HepG2 (cell line): ENCODE data around the gene GNA14. TPM values are rescaled to one million over a fixed set of nuclear protein-coding genes. Genes with fewer than 3 reads are reported as not detected.

Source experiments
- ATAC-seq: fragments of 200-7000 bp; cut with Tn5 transposase; 3 replicates; pipeline ENCODE4 v1.9.1; 2020; ENCODE audit warnings: mild to moderate bottlenecking, moderate library complexity
- BruUV-seq: library from RNA; stranded (reverse); fragments of 400-500 nt; replicated peaks from 2 replicates; lab custom pipeline; 2021; lab: Mats Ljungman, UMichigan
- CTCF ChIA-PET: fragments of 300-600 bp; formaldehyde crosslinking; extraction: SDS; loops from one replicate; lab custom pipeline; 2021; ENCODE audit warnings: low total read pairs, inconsistent platforms, low intra/inter-chr PET ratio; lab: Yijun Ruan, JAX
- POLR2A ChIA-PET: fragments of 350-600 bp; sonication (Branson Sonifier 250); formaldehyde crosslinking; loops from one replicate; lab custom pipeline; 2020; ENCODE audit warnings: antibody characterized with exemption, inconsistent platforms; lab: Yijun Ruan, JAX
- DNase-seq: peaks from one replicate; pipeline ENCODE4 v3.0.0-alpha.2; 2015; ENCODE audit warnings: low spot score
- FAIRE-seq: peaks from 3 replicates; lab custom pipeline; 2011; peaks lifted over from hg19 to GRCh38; lab: Jason Lieb, UNC
- H2AFZ ChIP-seq: one replicate; pipeline ENCODE4 v1.6.1; 2011; ENCODE audit warnings: low read length, inconsistent platforms
- H3K27ac ChIP-seq: fragments of 300-600 bp; 3 replicates; pipeline ENCODE4 v1.8.0; 2011; ENCODE audit warnings: mixed run types, mild to moderate bottlenecking, mixed read lengths, low read length, inconsistent platforms; ENCODE audit not compliant: insufficient read depth; ENCODE audit errors: extremely low read length
- H3K27me3 ChIP-seq, 2 experiments: fragments of 200-600 bp in 1 of 2; 2 replicates in 1 of 2; 3 replicates in 1 of 2; pipeline versions ENCODE4 v1.6.0 to v1.8.0; 2011; ENCODE audit warnings: low read length in 2 of 2, mild to moderate bottlenecking in 2 of 2, moderate library complexity in 2 of 2, inconsistent platforms in 1 of 2; ENCODE audit not compliant: insufficient read depth in 2 of 2, control insufficient read depth in 1 of 2
- H3K36me3 ChIP-seq, 2 experiments: fragments of 200-600 bp in 1 of 2; replicated peaks in 1 of 2; 2 replicates in 1 of 2; 3 replicates in 1 of 2; pipeline versions ENCODE4 v1.5.1 to v1.8.0; 2011; ENCODE audit warnings: low read length in 2 of 2, inconsistent platforms in 1 of 2; ENCODE audit not compliant: insufficient read depth in 2 of 2, control insufficient read depth in 1 of 2
- H3K4me1 ChIP-seq: 2 replicates; pipeline ENCODE4 v1.5.1; 2012; ENCODE audit warnings: low read length, inconsistent platforms; ENCODE audit not compliant: insufficient read depth
- H3K4me2 ChIP-seq: 2 replicates; pipeline ENCODE4 v1.6.0; 2011; ENCODE audit warnings: low read depth, low read length, inconsistent platforms
- H3K4me3 ChIP-seq, 3 experiments: fragments of 200-600 bp in 1 of 3; sonication (generic), shearing (Covaris generic) in 1 of 3; replicated peaks in 1 of 3; 2 replicates each; pipeline ENCODE4 v1.5.1; 2011 to 2016; ENCODE audit warnings: low read length in 3 of 3, inconsistent platforms in 2 of 3, low read depth in 2 of 3, mild to moderate bottlenecking in 2 of 3, control low read depth in 1 of 3, mixed read lengths in 1 of 3; ENCODE audit not compliant: insufficient read depth in 1 of 3
- H3K79me2 ChIP-seq: one replicate; pipeline ENCODE4 v1.6.1; 2011; ENCODE audit warnings: low read length, inconsistent platforms; ENCODE audit not compliant: insufficient read depth
- H3K9ac ChIP-seq: 2 replicates; pipeline ENCODE4 v1.6.0; 2011; ENCODE audit warnings: mild to moderate bottlenecking, low read depth, low read length, inconsistent platforms; ENCODE audit not compliant: insufficient read depth
- H3K9me3 ChIP-seq: 2 replicates; pipeline ENCODE4 v1.5.1; 2012; ENCODE audit warnings: mild to moderate bottlenecking, low read length
- H4K20me1 ChIP-seq: 2 replicates; pipeline ENCODE4 v1.6.0; 2011; ENCODE audit warnings: inconsistent platforms, mild to moderate bottlenecking, low read length, moderate library complexity; ENCODE audit not compliant: insufficient read depth
- DMAP1 ChIP-seq: IDR thresholded peaks from 2 replicates; pipeline ENCODE4 v1.6.1; 2016
- ELF4 ChIP-seq: sonication (generic); formaldehyde crosslinking; IDR thresholded peaks from 2 replicates; pipeline ENCODE4 v1.5.0; 2020; ENCODE audit warnings: missing genetic modification reagents, mild to moderate bottlenecking, moderate library complexity, borderline replicate concordance
- EZH2 ChIP-seq: conservative IDR thresholded peaks from 2 replicates; pipeline ENCODE4 v1.6.1; 2012; ENCODE audit warnings: mild to moderate bottlenecking, low read depth, low read length, moderate library complexity
- FLYWCH1 ChIP-seq: sonication (generic); formaldehyde crosslinking; IDR thresholded peaks from 2 replicates; pipeline ENCODE4 v1.8.1; 2023; ENCODE audit warnings: mild to moderate bottlenecking, missing genetic modification reagents
- GATAD2A ChIP-seq: IDR thresholded peaks from 2 replicates; pipeline ENCODE4 v1.6.1; 2016
- KDM2A ChIP-seq: sonication (generic); formaldehyde crosslinking; IDR thresholded peaks from 2 replicates; pipeline ENCODE4 v1.4.0; 2020; ENCODE audit warnings: low read depth, missing genetic modification reagents, borderline replicate concordance
- NFE2L2 ChIP-seq: fragments of 150-350 bp; IDR thresholded peaks from 2 replicates; pipeline ENCODE4 v1.6.1; 2014; ENCODE audit warnings: low read length
- THYN1 ChIP-seq: sonication (generic); formaldehyde crosslinking; IDR thresholded peaks from 2 replicates; pipeline ENCODE4 v1.8.1; 2023; ENCODE audit warnings: low read depth, mild to moderate bottlenecking, moderate library complexity, missing genetic modification reagents, borderline replicate concordance
- ZBTB46 ChIP-seq: sonication (generic); formaldehyde crosslinking; IDR thresholded peaks from 2 replicates; pipeline ENCODE4 v1.4.0; 2020; ENCODE audit warnings: mild to moderate bottlenecking, missing genetic modification reagents, borderline replicate concordance
- ZNF337 ChIP-seq: sonication (generic); formaldehyde crosslinking; IDR thresholded peaks from 2 replicates; pipeline ENCODE4 v1.5.1; 2020; ENCODE audit warnings: missing genetic modification reagents, low read depth, mild to moderate bottlenecking, borderline replicate concordance
- ZNF614 ChIP-seq: IDR thresholded peaks from 2 replicates; pipeline ENCODE4 v1.6.1; 2018; ENCODE audit warnings: missing biosample characterization, missing genetic modification reagents, inconsistent platforms, borderline replicate concordance
- ZNF883 ChIP-seq: sonication (generic); formaldehyde crosslinking; IDR thresholded peaks from 2 replicates; pipeline ENCODE4 v1.5.1; 2020; ENCODE audit warnings: mild to moderate bottlenecking, missing genetic modification reagents; ENCODE audit errors: not compliant biosample characterization
- WGBS: methylation state at CpG from one replicate; pipeline ENCODE4 v1.1.6; 2017; ENCODE audit warnings: low lambda C conversion rate; 5-methylcytosine and 5-hydroxymethylcytosine counted together
- in situ Hi-C: cut with HindIII; loops from 2 replicates; pipeline ENCODE4 v1.10.0; 2017; ENCODE audit warnings: low pct_unique_long_range_greater_than_20kb; ENCODE audit not compliant: extremely low pct_ligation_motif_present
- intact Hi-C: fragments of 100-400 bp; cut with micrococcal nuclease; formaldehyde crosslinking; loops from one replicate; pipeline ENCODE4 v1.10.0; 2022; ENCODE audit not compliant: unreplicated experiment
- polyA plus RNA-seq, 8 experiments: library from polyadenylated mRNA; depleted of rRNA in 3 of 8; stranded (reverse) in 7 of 8; unstranded in 1 of 8; fragments of >200 nt; fragmentation: Illumina TruSeq in 4 of 8; extraction: Trizol in 4 of 8; gene quantifications; 2 replicates each; pipeline versions ENCODE4 v1.2.1 to v1.2.3, GENCODE V29; 2011 to 2016; ENCODE audit warnings: low read depth in 4 of 8, missing spikeins in 1 of 8, mixed read lengths in 1 of 8; ENCODE audit not compliant: insufficient read depth in 1 of 8
- total RNA-seq, 5 experiments: library from RNA; depleted of rRNA; stranded (reverse); fragments of >200 nt; fragmentation: Illumina TruSeq; extraction: Trizol; gene quantifications; 2 replicates each; pipeline ENCODE4 v1.2.3, GENCODE V29; 2016; ENCODE audit warnings: low read depth in 1 of 5
- TF ChIP-seq, protein P1 (sequence below): sonication (generic); formaldehyde crosslinking; IDR thresholded peaks from 2 replicates; pipeline ENCODE4 v1.5.1; 2020; ENCODE audit warnings: missing genetic modification reagents, mild to moderate bottlenecking, borderline replicate concordance
- TF ChIP-seq, protein P2 (sequence below): sonication (generic); formaldehyde crosslinking; IDR thresholded peaks from 2 replicates; pipeline ENCODE4 v1.5.1; 2020; ENCODE audit warnings: missing genetic modification reagents, mild to moderate bottlenecking, borderline replicate concordance

Gene GNA14
- total and polyA plus RNA-seq, 2 of the 13 experiments (the other 11 are each of a cell fraction or from before 2014, with no cell fraction given) = not detected

DNA sequence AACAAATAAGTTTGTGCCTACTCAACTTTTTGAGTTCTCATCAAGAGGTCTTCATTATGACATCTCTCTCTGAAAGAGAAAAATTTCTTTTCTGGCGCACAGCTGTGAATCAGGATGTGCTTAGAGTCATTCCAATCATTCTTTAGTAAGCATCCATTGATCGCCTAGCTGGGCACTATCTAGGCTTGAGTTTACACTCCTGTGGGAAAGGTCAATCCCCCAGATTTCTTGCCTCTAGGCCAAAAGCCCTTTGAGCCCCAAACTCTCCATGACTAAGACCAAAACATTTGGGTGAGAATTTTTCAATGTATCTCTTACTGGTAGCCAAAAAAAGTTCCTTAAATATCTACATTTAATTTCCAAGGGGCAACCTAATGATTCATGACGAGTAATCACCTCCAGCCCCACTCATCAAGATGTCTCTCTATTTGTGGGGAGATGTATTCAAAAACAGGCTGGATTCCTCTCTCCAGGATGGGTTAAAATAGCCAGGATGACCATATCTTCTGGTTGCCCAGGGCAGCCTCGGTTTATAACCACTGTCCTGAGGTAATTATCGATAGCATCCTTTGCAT, 101.7 kb downstream of the GNA14 start:
- ATAC-seq = peak; percentile 47; the same call in 2 of the 3 replicates
- Histone ChIP-seq H3K27me3 (no peaks in the 10 kb centered on the region; a peak in 1 of 5 replicates), H3K36me3 (no peaks in the 10 kb centered on the region), H3K9me3 (peaks cover 17% of the 10 kb centered on the region), H3K4me1 (no peaks in the 10 kb centered on the region), H2AFZ (no peak overlapping the region), H3K4me3 (no peak overlapping the region), H4K20me1 (no peaks in the 10 kb centered on the region; the same call in 1 of the 2 replicates), H3K79me2 (no peaks in the 10 kb centered on the region), H3K4me2 (no peak overlapping the region), H3K27ac (no peak overlapping the region), H3K9ac (no peak overlapping the region)
- in situ Hi-C loops = no loop called here
- POLR2A ChIA-PET = no interaction called here
- BruUV-seq = no TSS peak
- CTCF ChIA-PET = no interaction called here
- 8% methylated on average over 5 of the region's 5 CpGs for WGBS
- TF ChIP-seq ZNF614 = no peak
- no peak for TF ChIP-seq ZNF337 (CRISPR knock-in tag)
- TF ChIP-seq, protein P1, sequence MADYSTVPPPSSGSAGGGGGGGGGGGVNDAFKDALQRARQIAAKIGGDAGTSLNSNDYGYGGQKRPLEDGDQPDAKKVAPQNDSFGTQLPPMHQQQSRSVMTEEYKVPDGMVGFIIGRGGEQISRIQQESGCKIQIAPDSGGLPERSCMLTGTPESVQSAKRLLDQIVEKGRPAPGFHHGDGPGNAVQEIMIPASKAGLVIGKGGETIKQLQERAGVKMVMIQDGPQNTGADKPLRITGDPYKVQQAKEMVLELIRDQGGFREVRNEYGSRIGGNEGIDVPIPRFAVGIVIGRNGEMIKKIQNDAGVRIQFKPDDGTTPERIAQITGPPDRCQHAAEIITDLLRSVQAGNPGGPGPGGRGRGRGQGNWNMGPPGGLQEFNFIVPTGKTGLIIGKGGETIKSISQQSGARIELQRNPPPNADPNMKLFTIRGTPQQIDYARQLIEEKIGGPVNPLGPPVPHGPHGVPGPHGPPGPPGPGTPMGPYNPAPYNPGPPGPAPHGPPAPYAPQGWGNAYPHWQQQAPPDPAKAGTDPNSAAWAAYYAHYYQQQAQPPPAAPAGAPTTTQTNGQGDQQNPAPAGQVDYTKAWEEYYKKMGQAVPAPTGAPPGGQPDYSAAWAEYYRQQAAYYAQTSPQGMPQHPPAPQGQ (CRISPR knock-in tag) = no peak
- TF ChIP-seq ZBTB46 (CRISPR knock-in tag) = no peak
- no peak for TF ChIP-seq THYN1 (CRISPR knock-in tag)
- no peak for TF ChIP-seq KDM2A (CRISPR knock-in tag)
- no peak for TF ChIP-seq ELF4 (CRISPR knock-in tag)
- TF ChIP-seq DMAP1 (CRISPR knock-in tag) = no peak
- no peak for TF ChIP-seq ZNF883 (CRISPR knock-in tag)
- no peak for TF ChIP-seq EZH2
- TF ChIP-seq, protein P2, sequence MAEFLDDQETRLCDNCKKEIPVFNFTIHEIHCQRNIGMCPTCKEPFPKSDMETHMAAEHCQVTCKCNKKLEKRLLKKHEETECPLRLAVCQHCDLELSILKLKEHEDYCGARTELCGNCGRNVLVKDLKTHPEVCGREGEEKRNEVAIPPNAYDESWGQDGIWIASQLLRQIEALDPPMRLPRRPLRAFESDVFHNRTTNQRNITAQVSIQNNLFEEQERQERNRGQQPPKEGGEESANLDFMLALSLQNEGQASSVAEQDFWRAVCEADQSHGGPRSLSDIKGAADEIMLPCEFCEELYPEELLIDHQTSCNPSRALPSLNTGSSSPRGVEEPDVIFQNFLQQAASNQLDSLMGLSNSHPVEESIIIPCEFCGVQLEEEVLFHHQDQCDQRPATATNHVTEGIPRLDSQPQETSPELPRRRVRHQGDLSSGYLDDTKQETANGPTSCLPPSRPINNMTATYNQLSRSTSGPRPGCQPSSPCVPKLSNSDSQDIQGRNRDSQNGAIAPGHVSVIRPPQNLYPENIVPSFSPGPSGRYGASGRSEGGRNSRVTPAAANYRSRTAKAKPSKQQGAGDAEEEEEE (CRISPR knock-in tag) = no peak
- no peak for TF ChIP-seq NFE2L2
- TF ChIP-seq FLYWCH1 (CRISPR knock-in tag) = no peak
- no peak for TF ChIP-seq GATAD2A (CRISPR knock-in tag)
- intact Hi-C loops = no loop called here
- DNase-seq = no peak
- no peak for FAIRE-seq
